GM12891 (cell line): ENCODE results near the gene SIM1.

Experiments
- POLR2A ChIP-seq: IDR thresholded peaks from 2 replicates; pipeline ENCODE4 v1.6.1; 2011; ENCODE audit warnings: low read depth, low read length, control low read depth
- POLR2AphosphoS5 ChIP-seq: IDR thresholded peaks from 2 replicates; pipeline ENCODE4 v1.6.1; 2011; ENCODE audit warnings: low read depth, low read length, control low read depth
- POU2F2 ChIP-seq: IDR thresholded peaks from 2 replicates; pipeline ENCODE4 v1.6.1; 2011; ENCODE audit warnings: low read depth, mild to moderate bottlenecking, control low read depth, low read length, moderate library complexity
- SPI1 ChIP-seq: IDR thresholded peaks from 2 replicates; pipeline ENCODE4 v1.6.1; 2011; ENCODE audit warnings: low read depth, low read length, control low read depth
- TAF1 ChIP-seq: IDR thresholded peaks from 2 replicates; pipeline ENCODE4 v1.6.1; 2011; ENCODE audit warnings: low read depth, low read length, control low read depth

- TF ChIP-seq POU2F2 (no peak), POLR2A (no peak), POLR2AphosphoS5 (no peak), TAF1 (no peak), SPI1 (no peak)
Measured at GRCh38 chr6:100487638-100488037, 22.9 kb upstream of the SIM1 start.
